Mesendoderm (in vitro differentiated cells): ENCODE data around the gene PEPD.

Source experiments
- DNase-seq: peaks from one replicate; pipeline ENCODE4 v3.0.0; 2013
- H2AK5ac ChIP-seq: 2 replicates; pipeline ENCODE4 v1.6.1; 2013; ENCODE audit warnings: low read length, inconsistent platforms
- H2BK120ac ChIP-seq: 2 replicates; pipeline ENCODE4 v1.6.1; 2013; ENCODE audit warnings: low read depth, mild to moderate bottlenecking, low read length, moderate library complexity, mixed read lengths
- H2BK15ac ChIP-seq: replicated peaks from 2 replicates; pipeline ENCODE4 v1.6.1; 2013; ENCODE audit warnings: low read depth, mild to moderate bottlenecking, moderate library complexity
- H2BK5ac ChIP-seq: 2 replicates; pipeline ENCODE4 v1.6.1; 2013; ENCODE audit warnings: low read length, inconsistent platforms
- H3K18ac ChIP-seq: 2 replicates; pipeline ENCODE4 v1.6.1; 2013; ENCODE audit warnings: mild to moderate bottlenecking, low read length, mixed read lengths
- H3K23ac ChIP-seq: one replicate; pipeline ENCODE4 v1.6.1; 2013; ENCODE audit warnings: low read length
- H3K27ac ChIP-seq: 2 replicates; pipeline ENCODE4 v1.5.1; 2013; ENCODE audit warnings: low read depth, mild to moderate bottlenecking, inconsistent platforms, low read length, moderate library complexity
- H3K27me3 ChIP-seq: 2 replicates; pipeline ENCODE4 v1.6.1; 2013; ENCODE audit warnings: low read length, control low read depth, mild to moderate bottlenecking, inconsistent platforms; ENCODE audit not compliant: insufficient read depth, poor library complexity
- H3K36me3 ChIP-seq: 2 replicates; pipeline ENCODE4 v1.6.1; 2013; ENCODE audit warnings: low read length, inconsistent platforms; ENCODE audit not compliant: control insufficient read depth, insufficient read depth
- H3K4ac ChIP-seq: one replicate; pipeline ENCODE4 v1.6.1; 2013; ENCODE audit warnings: low read depth, mild to moderate bottlenecking, low read length, moderate library complexity
- H3K4me1 ChIP-seq: 2 replicates; pipeline ENCODE4 v1.6.1; 2013; ENCODE audit warnings: low read depth, low read length, inconsistent platforms; ENCODE audit not compliant: control insufficient read depth
- H3K4me2 ChIP-seq: 2 replicates; pipeline ENCODE4 v1.6.1; 2013; ENCODE audit warnings: low read length
- H3K4me3 ChIP-seq: 2 replicates; pipeline ENCODE4 v1.5.1; 2013; ENCODE audit warnings: mild to moderate bottlenecking, low read length
- H3K56ac ChIP-seq: one replicate; pipeline ENCODE4 v1.6.1; 2013; ENCODE audit warnings: low read length
- H3K79me1 ChIP-seq: 2 replicates; pipeline ENCODE4 v1.6.1; 2013; ENCODE audit warnings: low read length, inconsistent platforms
- H3K79me2 ChIP-seq: 2 replicates; pipeline ENCODE4 v1.6.1; 2013; ENCODE audit warnings: mild to moderate bottlenecking, low read length; ENCODE audit not compliant: control insufficient read depth, insufficient read depth
- H3K9ac ChIP-seq: 2 replicates; pipeline ENCODE4 v1.6.1; 2013; ENCODE audit warnings: low read length, inconsistent platforms
- H4K5ac ChIP-seq: one replicate; pipeline ENCODE4 v1.6.1; 2013; ENCODE audit warnings: low read length
- H4K8ac ChIP-seq: one replicate; pipeline ENCODE4 v1.6.1; 2013; ENCODE audit warnings: low read depth, mild to moderate bottlenecking, control low read depth, low read length, moderate library complexity
- WGBS: extraction: QIAGEN DNeasy Blood & Tissue Kit; methylation state at CpG from one replicate; pipeline ENCODE4 v1.1.7; 2013; ENCODE audit warnings: low lambda C conversion rate, missing lambda C conversion rate; ENCODE audit not compliant: insufficient coverage; ENCODE audit errors: extremely low coverage; 5-methylcytosine and 5-hydroxymethylcytosine counted together

PEPD gene

DNA sequence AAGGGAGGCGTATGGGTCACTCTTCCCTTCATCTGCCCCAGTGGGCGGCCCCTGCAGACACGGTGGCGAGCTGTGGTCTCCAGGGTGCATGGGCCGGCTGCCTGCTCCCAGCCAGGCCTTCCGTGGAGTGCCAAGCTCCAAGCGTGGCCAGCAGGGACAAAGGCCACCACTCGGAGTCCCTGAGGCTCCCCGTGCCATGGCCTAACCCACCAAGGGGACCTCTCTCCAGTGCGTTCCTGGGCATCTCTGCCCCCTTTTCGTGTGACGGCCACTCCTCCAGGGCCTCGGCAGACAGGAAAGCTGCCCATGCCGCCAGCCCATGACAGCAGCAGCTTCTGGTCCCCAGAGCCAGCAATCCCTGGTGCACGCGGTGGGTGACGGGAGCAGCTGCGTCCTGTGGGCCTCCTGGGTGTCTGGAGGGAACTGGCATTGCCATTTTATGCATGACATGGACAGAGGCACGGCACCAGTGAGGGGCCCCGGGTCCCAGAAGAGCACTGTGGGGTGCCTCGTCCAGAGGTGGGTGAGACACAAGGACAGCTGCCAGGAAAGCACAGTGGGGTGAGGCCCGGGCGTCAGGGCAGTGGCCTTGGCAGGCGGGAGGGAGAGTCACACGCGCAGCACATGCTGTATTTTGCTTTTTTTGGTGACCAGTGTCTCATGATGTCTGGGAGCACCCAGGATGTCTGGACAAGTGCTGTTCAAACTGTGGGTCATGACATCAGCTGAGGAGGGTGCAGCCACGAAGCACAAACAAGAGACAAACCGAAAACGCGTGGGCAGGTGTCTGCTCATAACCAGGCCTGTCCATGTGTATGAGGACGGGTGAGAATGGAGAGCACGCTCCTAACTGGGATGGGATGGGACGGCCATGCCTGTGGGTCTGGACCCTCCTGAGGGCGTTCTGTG, 115.8 kb downstream of the PEPD start:
- Histone ChIP-seq H4K5ac (no peak overlapping the region), H4K8ac (no peak overlapping the region), H3K23ac (no peak overlapping the region), H3K36me3 (no peaks in the 10 kb centered on the region), H3K4me2 (no peak overlapping the region), H3K79me2 (no peaks in the 10 kb centered on the region), H2BK120ac (no peak overlapping the region), H3K56ac (peak overlapping the region; percentile 42), H3K27me3 (no peaks in the 10 kb centered on the region), H3K27ac (no peak overlapping the region), H3K4ac (no peak overlapping the region), H3K4me1 (peaks cover 2% of the 10 kb centered on the region), H2BK5ac (no peak overlapping the region), H3K9ac (peak overlapping the region; percentile 62), H3K4me3 (no peak overlapping the region), H3K79me1 (no peaks in the 10 kb centered on the region), H2AK5ac (no peak overlapping the region), H2BK15ac (no peak overlapping the region), H3K18ac (no peak overlapping the region)
- no CpG with 5 or more reads among the region's 34 CpGs for WGBS
- no peak for DNase-seq

DNA sequence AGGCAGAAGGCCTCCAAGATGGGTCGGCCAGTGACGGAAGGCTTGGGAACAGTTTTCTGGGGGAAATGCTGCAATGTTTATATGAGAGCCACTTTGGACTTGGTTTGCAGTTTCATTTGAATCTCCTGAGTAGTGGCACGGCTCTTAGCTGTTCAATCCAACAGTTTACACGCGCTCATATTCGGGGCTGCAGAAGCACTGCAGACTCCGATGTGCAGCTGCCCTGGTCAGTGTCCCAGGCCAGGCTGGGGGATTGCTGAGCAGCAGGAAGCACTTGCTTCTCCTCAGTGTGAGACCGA, 116.4 kb downstream of the PEPD start:
- no peaks in the 10 kb centered on the region for H3K79me2 ChIP-seq

DNA sequence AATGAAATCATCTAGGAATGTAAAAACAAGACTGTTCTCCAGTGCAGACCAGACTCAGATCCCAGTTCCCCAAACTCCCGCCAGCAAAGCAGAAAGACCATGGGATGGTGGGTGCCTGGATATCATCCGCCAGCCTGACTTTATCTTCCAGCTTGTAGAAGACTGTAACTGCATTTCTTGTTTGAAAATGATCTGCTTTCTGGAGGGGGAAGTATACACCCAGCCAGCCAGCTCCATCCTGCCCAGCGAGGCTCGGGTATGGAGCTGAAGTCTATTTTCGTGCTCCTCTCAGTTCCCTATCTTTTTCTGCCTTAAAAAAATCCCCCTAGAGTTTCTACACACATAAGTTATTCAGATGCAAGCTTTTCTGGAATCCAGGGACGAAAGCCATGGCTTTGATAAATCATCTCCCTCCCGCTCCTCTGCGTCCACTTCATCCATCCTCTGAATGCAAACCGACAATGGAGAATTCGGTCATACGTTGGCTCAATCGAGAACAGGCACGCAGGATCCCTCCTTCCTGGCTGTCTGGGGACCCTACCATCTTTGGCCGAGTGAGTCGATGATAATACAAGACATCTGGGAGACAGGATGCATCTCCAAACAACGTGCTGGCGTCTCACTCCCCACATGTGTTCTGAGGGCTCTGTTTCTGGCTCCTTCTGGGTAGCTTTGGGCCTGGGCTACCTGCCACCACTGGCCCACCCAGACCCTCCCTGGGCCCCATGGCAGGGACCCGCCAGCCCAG, 116.9 kb downstream of the PEPD start:
- Histone ChIP-seq H3K9ac (no peak overlapping the region), H3K4ac (no peak overlapping the region), H4K5ac (no peak overlapping the region), H3K4me2 (no peak overlapping the region), H2BK15ac (no peak overlapping the region), H2AK5ac (no peak overlapping the region), H3K36me3 (no peaks in the 10 kb centered on the region), H3K79me2 (no peaks in the 10 kb centered on the region), H3K79me1 (no peaks in the 10 kb centered on the region), H3K27me3 (no peaks in the 10 kb centered on the region), H3K18ac (no peak overlapping the region), H3K4me1 (peaks cover 2% of the 10 kb centered on the region), H2BK5ac (no peak overlapping the region), H2BK120ac (no peak overlapping the region), H3K4me3 (no peak overlapping the region), H4K8ac (no peak overlapping the region), H3K27ac (no peak overlapping the region), H3K56ac (no peak overlapping the region), H3K23ac (no peak overlapping the region)
- no CpG with 5 or more reads among the region's 18 CpGs for WGBS
- no peak for DNase-seq

More for the DNA sequence above, 116.4 kb downstream of the PEPD start:
- H3K27ac ChIP-seq, result no peak overlapping the region
- H4K5ac ChIP-seq, result no peak overlapping the region
- no peaks in the 10 kb centered on the region for H3K36me3 ChIP-seq
- no peak overlapping the region for H3K4me2 ChIP-seq
- no peaks in the 10 kb centered on the region for H3K27me3 ChIP-seq
- no peak overlapping the region for H2BK120ac ChIP-seq
- H3K79me1 ChIP-seq, result no peaks in the 10 kb centered on the region
- no peak overlapping the region for H2BK15ac ChIP-seq
- no peak overlapping the region for H2AK5ac ChIP-seq
- no peak overlapping the region for H2BK5ac ChIP-seq
- no peak overlapping the region for H3K18ac ChIP-seq
- no peak overlapping the region for H3K56ac ChIP-seq
- no peak overlapping the region for H3K9ac ChIP-seq
- no peak overlapping the region for H3K4ac ChIP-seq
- peaks cover 2% of the 10 kb centered on the region for H3K4me1 ChIP-seq
- no peak overlapping the region for H3K23ac ChIP-seq
- no peak overlapping the region for H3K4me3 ChIP-seq
- no peak for DNase-seq
- no CpG with 5 or more reads among the region's 8 CpGs for WGBS
- H4K8ac ChIP-seq, result no peak overlapping the region

DNA sequence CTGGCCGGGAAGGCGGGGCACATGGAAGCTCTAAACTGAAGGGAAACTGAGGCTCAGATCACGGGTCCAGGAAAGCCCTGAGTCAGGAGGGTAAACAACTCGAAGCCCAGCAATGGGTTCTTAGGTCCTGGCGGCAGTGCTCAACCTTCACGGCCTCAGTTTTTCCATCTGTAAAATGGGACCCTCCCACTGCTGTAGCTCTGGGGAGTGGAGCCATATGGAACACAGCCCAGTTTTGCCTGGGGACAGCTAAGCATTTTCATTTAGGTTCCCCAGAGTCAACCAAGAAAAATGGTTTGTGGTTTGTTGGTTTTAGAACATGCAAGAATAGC, 117.7 kb downstream of the PEPD start:
- Histone ChIP-seq H3K27me3 (no peaks in the 10 kb centered on the region), H3K79me2 (no peaks in the 10 kb centered on the region), H2AK5ac (no peak overlapping the region), H3K4me3 (no peak overlapping the region), H2BK120ac (no peak overlapping the region), H3K4ac (no peak overlapping the region), H4K5ac (no peak overlapping the region), H3K9ac (no peak overlapping the region), H3K56ac (no peak overlapping the region), H2BK15ac (no peak overlapping the region), H3K4me2 (no peak overlapping the region), H3K18ac (no peak overlapping the region), H3K36me3 (no peaks in the 10 kb centered on the region), H4K8ac (no peak overlapping the region), H3K23ac (no peak overlapping the region), H3K27ac (no peak overlapping the region), H3K79me1 (no peaks in the 10 kb centered on the region), H3K4me1 (peaks cover 2% of the 10 kb centered on the region), H2BK5ac (no peak overlapping the region)
- no peak for DNase-seq
- no CpG with 5 or more reads among the region's 6 CpGs for WGBS

DNA sequence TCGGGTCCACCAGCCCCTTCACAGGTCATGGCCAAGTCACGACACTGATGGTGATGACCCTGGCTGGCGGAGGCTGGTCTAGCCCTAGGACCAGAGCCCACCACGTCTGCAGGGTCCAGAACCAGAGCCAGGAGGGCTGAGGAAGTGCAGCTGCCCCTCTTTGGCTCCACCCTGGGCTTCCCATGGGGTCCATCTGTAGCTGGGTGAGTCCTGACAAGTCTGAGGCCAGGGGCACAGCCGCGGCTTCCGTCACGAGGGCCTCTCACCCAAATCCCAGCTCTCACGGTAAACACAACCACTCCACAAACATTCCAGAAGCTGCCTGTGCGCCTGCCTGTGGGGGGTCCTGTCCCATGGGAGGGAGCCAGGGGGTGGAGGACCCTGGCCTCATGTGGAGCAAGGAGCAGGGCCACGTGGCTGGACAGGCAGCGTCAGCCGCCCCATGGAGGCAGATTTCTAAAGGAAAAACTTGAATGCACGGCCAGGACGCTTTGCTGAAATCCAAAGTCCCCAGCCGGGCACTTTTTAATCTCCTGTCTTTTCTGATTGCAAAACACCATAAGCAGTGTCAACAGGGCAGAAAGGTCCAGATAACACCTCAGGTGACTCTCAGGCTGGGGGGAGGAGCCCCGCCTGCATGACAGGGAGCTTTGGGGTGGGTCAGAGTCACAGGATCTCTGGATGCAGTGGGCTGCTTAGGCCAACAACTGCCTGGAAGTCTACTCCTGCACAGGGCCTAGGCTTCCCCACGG, 118.2 kb downstream of the PEPD start:
- Histone ChIP-seq H3K36me3 (no peaks in the 10 kb centered on the region), H4K5ac (no peak overlapping the region), H3K18ac (no peak overlapping the region)

More for the DNA sequence above, 118.2 kb downstream of the PEPD start:
- H3K79me2 ChIP-seq, result no peaks in the 10 kb centered on the region
- H3K27me3 ChIP-seq, result no peaks in the 10 kb centered on the region
- H3K9ac ChIP-seq, result no peak overlapping the region
- DNase-seq, result no peak
- H2BK5ac ChIP-seq, result no peak overlapping the region
- H3K4ac ChIP-seq, result no peak overlapping the region
- H3K23ac ChIP-seq, result no peak overlapping the region
- H3K4me1 ChIP-seq, result peaks cover 2% of the 10 kb centered on the region
- H3K27ac ChIP-seq, result no peak overlapping the region
- no peaks in the 10 kb centered on the region for H3K79me1 ChIP-seq
- no peak overlapping the region for H2AK5ac ChIP-seq
- H4K8ac ChIP-seq, result no peak overlapping the region
- H3K4me2 ChIP-seq, result no peak overlapping the region
- H2BK120ac ChIP-seq, result no peak overlapping the region
- no peak overlapping the region for H3K56ac ChIP-seq
- no peak overlapping the region for H3K4me3 ChIP-seq
- no CpG with 5 or more reads among the region's 18 CpGs for WGBS
- H2BK15ac ChIP-seq, result no peak overlapping the region
